Right renal pelvis (tissue), 4 donors: ENCODE results near the gene METTL5. TPM values are rescaled to one million over a fixed set of nuclear protein-coding genes. Genes with fewer than 3 reads are reported as not detected.
"Not testable (repeated sequence)": the region's sequence is repeated elsewhere in the genome, so short reads cannot be mapped to it uniquely, and the experiment has no call there.

Source experiments
- DNase-seq, 4 donors: peaks; one replicate each; pipeline ENCODE4 v3.0.0-alpha.2; 2013; ENCODE audit warnings: low read depth in 4 of 4, low spot score in 3 of 4, missing footprints in 1 of 4
- polyA plus RNA-seq, 4 donors: library from polyadenylated mRNA; unstranded; fragments of 120-200 nt; gene quantifications; one replicate each; pipeline ENCODE4 v1.2.1, GENCODE V29; 2013; ENCODE audit not compliant: insufficient read length in 4 of 4

METTL5 gene
- polyA plus RNA-seq, 4 donors: 43.7 to 59.5 (median 52.7) TPM

GRCh38 chr2:169838743-169839489 is 14.2 kb upstream of the METTL5 start:
- DNase-seq: no peak

GRCh38 chr2:169834401-169834800 is 9.7 kb upstream of the METTL5 start:
- DNase-seq: no peak

GRCh38 chr2:169828141-169828811 is 3.6 kb upstream of the METTL5 start:
- peak in 1 of 4 donors; percentile 21 for DNase-seq

GRCh38 chr2:169827272-169828140 is 2.8 kb upstream of the METTL5 start, which contains the start of gene UBR3:
Gene UBR3 (plus strand): TSS chr2:169827454. CDS start chr2:169827508, 54 bp downstream.
- peak; percentile 80 to 86 (median 84) for DNase-seq

- no peak for DNase-seq
Observed at GRCh38 chr2:169823996-169824372, 721 bp downstream of the METTL5 start.

- no peak for DNase-seq
Observed at GRCh38 chr2:169822785-169823392, 1.8 kb downstream of the METTL5 start.

- no peak for DNase-seq
Observed at GRCh38 chr2:169822036-169822435, 2.7 kb downstream of the METTL5 start.

GRCh38 chr2:169820101-169820500 is 4.6 kb downstream of the METTL5 start:
- DNase-seq: not testable (repeated sequence)

GRCh38 chr2:169819106-169819505 is 5.6 kb downstream of the METTL5 start:
- no peak for DNase-seq

- no peak for DNase-seq
Observed at GRCh38 chr2:169818241-169818640, 6.5 kb downstream of the METTL5 start.

- DNase-seq: not testable (repeated sequence)
Observed at GRCh38 chr2:169817369-169817768, 7.3 kb downstream of the METTL5 start.

GRCh38 chr2:169816961-169817360 is 7.7 kb downstream of the METTL5 start:
- DNase-seq: not testable (repeated sequence)

- no peak for DNase-seq
Observed at GRCh38 chr2:169815849-169816248, 8.9 kb downstream of the METTL5 start.

GRCh38 chr2:169808221-169808620 is 16.5 kb downstream of the METTL5 start:
- no peak for DNase-seq

GRCh38 chr2:169806586-169806985 is 18.1 kb downstream of the METTL5 start:
- DNase-seq: no peak

- DNase-seq: no peak
Observed at GRCh38 chr2:169803480-169803879, 21.2 kb downstream of the METTL5 start.

GRCh38 chr2:169798718-169799592 is 25.8 kb downstream of the METTL5 start, which contains the start of gene SSB:
Gene SSB (plus strand): TSS chr2:169798871. CDS start chr2:169800961, 2,090 bp downstream.
- peak; percentile 84 to 87 (median 86) for DNase-seq

- DNase-seq: no peak
Observed at GRCh38 chr2:169798397-169798717, 26.3 kb downstream of the METTL5 start.

GRCh38 chr2:169797601-169798000 is 27.1 kb downstream of the METTL5 start:
- no peak for DNase-seq

GRCh38 chr2:169796441-169796840 is 28.3 kb downstream of the METTL5 start:
- DNase-seq: no peak
